ENCODE measurements around the gene DGKI.

DNA sequence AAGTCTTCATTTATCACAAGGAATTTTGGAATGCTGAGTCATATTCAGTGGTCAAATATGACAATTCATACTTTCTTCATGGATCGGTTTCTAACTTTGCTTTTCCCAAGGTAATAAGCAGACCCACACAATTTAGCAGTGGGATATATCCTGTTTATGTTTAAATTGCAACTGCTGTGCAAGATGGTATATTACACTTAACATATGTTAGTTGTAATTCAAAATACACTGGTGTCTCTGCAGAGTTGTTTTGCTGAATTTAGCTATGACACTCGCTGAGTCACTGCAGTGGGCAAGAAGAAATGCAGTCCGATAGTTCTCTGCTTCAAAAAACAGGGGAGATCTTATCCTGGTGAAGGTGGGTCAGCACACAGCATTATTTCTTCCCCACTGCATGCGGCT lies 308.4 kb downstream of the DGKI start:
- no peak for TF ChIP-seq CTCF (IDR thresholded peaks at IDR 0.05)
- no peak for TF ChIP-seq POLR2A (IDR thresholded peaks at IDR 0.05)
- no peak for TF ChIP-seq POLR2AphosphoS5 (IDR thresholded peaks at IDR 0.05)

All from stomach (tissue), 4 donors.